ENCODE data around the gene IL4. TPM values are rescaled to one million over a fixed set of nuclear protein-coding genes. Genes with fewer than 3 reads are reported as not detected.

Gene IL4
- total and polyA plus RNA-seq, 2 donors (not counting 3 experiments of a cell fraction or from before 2014, with no cell fraction given): not detected

GRCh38 chr5:132718544-132719312, 44.9 kb downstream of the IL4 start:
- CTCF ChIA-PET: interaction anchor here (0.8 to 1.6 kb wide), 5 partner anchors 11 to 192 kb away, joined by 3 to 6 read pairs (median 3); no protein-coding TSS in a partner anchor
- intact Hi-C loops (cut with micrococcal nuclease): no loop called here

More at GRCh38 chr5:132718544-132719312, 44.9 kb downstream of the IL4 start:
- TF ChIP-seq POLR2A (IDR thresholded peaks at IDR 0.05; ENCODE audit: low read depth, low read length): no peak
- TF ChIP-seq MAX (IDR thresholded peaks at IDR 0.05; ENCODE audit: insufficient read depth, insufficient read length): no peak
- no peak for TF ChIP-seq EZH2 (IDR thresholded peaks at IDR 0.05; ENCODE audit: borderline replicate concordance, low read depth, low read length, severe bottlenecking)
- no peak for TF ChIP-seq POLR2AphosphoS5 (IDR thresholded peaks at IDR 0.05; ENCODE audit: insufficient read depth, low read depth, low read length)
- no peak for TF ChIP-seq CTCF (IDR thresholded peaks at IDR 0.05; ENCODE audit: extremely low read depth in 1 of 2, insufficient read depth in 1 of 2, low read depth in 1 of 2, low read length in 2 of 2)
- no peak for TF ChIP-seq FOS (IDR thresholded peaks at IDR 0.05; ENCODE audit: borderline replicate concordance, insufficient read depth, low read length)
- TF ChIP-seq MYC (IDR thresholded peaks at IDR 0.05; ENCODE audit: low read depth, low read length): no peak
- no peak for TF ChIP-seq GATA2 (IDR thresholded peaks at IDR 0.05; ENCODE audit: insufficient read depth, insufficient read length, low read depth, low read length)
- TF ChIP-seq JUN (IDR thresholded peaks at IDR 0.05; ENCODE audit: borderline replicate concordance, insufficient read depth, insufficient read length, low read depth): no peak
- H3K9me1 ChIP-seq (replicated peaks; ENCODE audit: control insufficient read depth, extremely low read depth, insufficient read depth, low read length): no peaks in the 10 kb centered on the region
- H3K4me3 ChIP-seq (replicated peaks in 1 of 3; ENCODE audit: insufficient read depth in 1 of 3, low read depth in 1 of 3, low read length in 3 of 3): no peak overlapping the region
- BruUV-seq (replicated peaks): no TSS peak
- H3K4me2 ChIP-seq (ENCODE audit: insufficient read depth, low read length): no peak overlapping the region
- no peaks in the 10 kb centered on the region for H4K20me1 ChIP-seq (replicated peaks; ENCODE audit: control insufficient read depth, extremely low read depth, insufficient read depth, low read length)
- POLR2A ChIA-PET: no interaction called here
- H3K27ac ChIP-seq (ENCODE audit: insufficient read depth, low read depth, low read length): no peak overlapping the region
- H3K4me1 ChIP-seq (ENCODE audit: control insufficient read depth, extremely low read depth, insufficient read depth, low read length): no peaks in the 10 kb centered on the region
- DNase-seq (ENCODE audit: low read depth, low spot score): no peak
- no peaks in the 10 kb centered on the region for H3K27me3 ChIP-seq (ENCODE audit: control insufficient read depth in 2 of 2, insufficient read depth in 2 of 2, low read length in 2 of 2)
- H3K79me2 ChIP-seq (ENCODE audit: control insufficient read depth, insufficient read depth, low read length): no peaks in the 10 kb centered on the region
- no peaks in the 10 kb centered on the region for H3K9me3 ChIP-seq (replicated peaks; ENCODE audit: control insufficient read depth, insufficient read depth, low read length)
- no peak for FAIRE-seq
- no peak overlapping the region for H2AFZ ChIP-seq (ENCODE audit: low read depth, low read length)
- H3K36me3 ChIP-seq (ENCODE audit: control insufficient read depth in 2 of 2, extremely low read depth in 1 of 2, insufficient read depth in 2 of 2, low read length in 2 of 2): no peaks in the 10 kb centered on the region
- no peak overlapping the region for H3K9ac ChIP-seq (replicated peaks; ENCODE audit: extremely low read depth, insufficient read depth, low read length)
- dilution Hi-C loops (cut with MboI; ENCODE audit: extremely low pct_ligation_motif_present, low sequenced_read_pairs): no loop called here
